Measurements from ENCODE around the gene TRMT11. TPM values are rescaled to one million over a fixed set of nuclear protein-coding genes. Genes with fewer than 3 reads are reported as not detected.

The TRMT11 gene
- total and polyA plus RNA-seq, 2 of the 8 experiments (the other 6 are each of a cell fraction or from before 2014, with no cell fraction given), result 19.7 to 32.4 TPM

DNA sequence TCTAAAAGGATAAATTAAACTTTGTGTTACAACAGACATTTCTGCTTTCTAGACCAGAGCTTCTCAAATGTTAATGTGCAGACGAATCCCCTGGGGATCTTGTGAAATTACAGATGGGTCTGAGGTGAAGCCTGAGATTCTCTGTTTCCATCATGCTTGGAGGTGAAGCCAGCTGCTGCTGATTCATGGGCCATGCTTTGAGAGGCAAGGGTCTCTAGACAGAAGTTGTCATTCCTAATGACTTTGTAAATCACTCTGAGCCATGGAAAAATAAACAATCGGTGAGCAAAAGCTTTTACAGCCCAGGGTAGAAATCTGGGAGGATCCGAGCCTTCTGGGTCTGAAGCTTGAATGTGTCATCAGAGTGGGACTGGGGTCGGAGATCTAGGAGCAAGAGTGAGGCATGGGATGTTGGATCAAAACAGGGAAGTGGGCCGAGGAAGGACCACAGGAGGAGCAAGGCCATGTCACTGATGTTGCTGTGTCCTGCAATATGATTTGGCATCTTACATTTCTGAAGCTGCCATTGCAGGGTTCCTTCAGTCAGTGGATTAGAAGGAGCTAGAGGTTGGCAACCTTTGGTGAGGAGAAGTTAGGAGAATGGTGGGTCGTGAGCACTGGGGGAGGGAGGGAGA lies 77.3 kb downstream of the TRMT11 start:
- H3K27ac ChIP-seq (ENCODE audit: low read depth, low read length), result no peak overlapping the region
- DNase-seq (ENCODE audit: low read depth in 1 of 2, low spot score in 2 of 2) (peak in 1 of 2 experiments; percentile 1), FAIRE-seq (peak; percentile 70)
- TF ChIP-seq CTBP2 (IDR thresholded peaks at IDR 0.05; ENCODE audit: borderline replicate concordance, insufficient read depth, insufficient read length, low read length) (no peak), EGR1 (IDR thresholded peaks at IDR 0.05; ENCODE audit: borderline replicate concordance, low read depth, low read length) (no peak), TEAD4 (IDR thresholded peaks at IDR 0.05; ENCODE audit: low read depth, low read length) (no peak), EP300 (IDR thresholded peaks at IDR 0.05; ENCODE audit: borderline replicate concordance in 1 of 2, low read depth in 2 of 2, low read length in 2 of 2) (no peak), POLR2A (IDR thresholded peaks at IDR 0.05; ENCODE audit: control extremely low read depth in 1 of 2, low read depth in 2 of 2, low read length in 2 of 2) (no peak), HDAC6 (IDR thresholded peaks at IDR 0.05; ENCODE audit: low read depth, low read length) (no peak), POLR2AphosphoS5 (IDR thresholded peaks at IDR 0.05; ENCODE audit: low read depth, low read length) (no peak), RAD21 (IDR thresholded peaks at IDR 0.05 in 1 of 2, conservative IDR thresholded peaks at IDR 0.05 in 1 of 2; ENCODE audit: low read depth in 2 of 2, low read length in 2 of 2) (no peak)
- H3K79me2 ChIP-seq (ENCODE audit: control insufficient read depth in 1 of 2, insufficient read depth in 2 of 2, low read length in 2 of 2), result no peaks in the 10 kb centered on the region
- H3K4ac ChIP-seq (replicated peaks; ENCODE audit: insufficient read length, low read depth, low read length), result no peak overlapping the region
- no peaks in the 10 kb centered on the region for H3K79me1 ChIP-seq (ENCODE audit: low read depth, low read length)
- H3K4me3 ChIP-seq (ENCODE audit: extremely low read depth in 1 of 4, insufficient read depth in 2 of 4, low read depth in 3 of 4, low read length in 4 of 4), result no peak overlapping the region
- no peak overlapping the region for H2BK12ac ChIP-seq (ENCODE audit: low read depth, low read length)
- no peak overlapping the region for H3K56ac ChIP-seq (replicated peaks; ENCODE audit: insufficient read length, low read depth, low read length)
- no peak overlapping the region for H3K14ac ChIP-seq (ENCODE audit: insufficient read length)
- H3K23me2 ChIP-seq (ENCODE audit: low read depth, low read length), result no peaks in the 10 kb centered on the region
- no peak overlapping the region for H3K18ac ChIP-seq (ENCODE audit: extremely low read depth, low read length)
- no peaks in the 10 kb centered on the region for H3K9me3 ChIP-seq (ENCODE audit: insufficient read depth in 2 of 2, low read depth in 1 of 2, low read length in 1 of 2)
- no peaks in the 10 kb centered on the region for H3K27me3 ChIP-seq (replicated peaks in 1 of 4; ENCODE audit: control insufficient read depth in 3 of 4, extremely low read depth in 1 of 4, insufficient read depth in 3 of 4, low read length in 3 of 4)
- no peak overlapping the region for H2BK5ac ChIP-seq (ENCODE audit: low read depth, low read length)
- ChIA-PET CTCF (ENCODE audit: partially characterized antibody) (interaction anchor here (0.8 to 1.5 kb wide), 3 partner anchors 8 to 65 kb away, joined by 3 to 4 read pairs (median 4); no protein-coding TSS in a partner anchor), POLR2A (ENCODE audit: partially characterized antibody) (interaction anchor here (1.1 to 1.2 kb wide), 3 partner anchors 8 to 78 kb away, joined by 3 to 7 read pairs (median 3); partner anchors contain the start of gene TRMT11)
- no peak overlapping the region for H4K91ac ChIP-seq (replicated peaks; ENCODE audit: insufficient read length, low read length)
- no peak overlapping the region for H3K9ac ChIP-seq (replicated peaks in 1 of 4; ENCODE audit: extremely low read depth in 1 of 4, low read depth in 3 of 4, low read length in 3 of 4)
- no peak overlapping the region for H2AFZ ChIP-seq (ENCODE audit: low read length)
- no peak overlapping the region for H4K8ac ChIP-seq (ENCODE audit: extremely low read depth, insufficient read depth, low read length)
- no peak overlapping the region for H2BK15ac ChIP-seq (ENCODE audit: low read length)
- H2BK120ac ChIP-seq (replicated peaks; ENCODE audit: low read depth, low read length), result no peak overlapping the region
- 80% methylated on average over 6 of the region's 6 CpGs; no CpG with 5 or more reads in 1 of the 2 experiments for WGBS, 2 experiments (ENCODE audit: extremely low coverage in 1 of 2, insufficient coverage in 1 of 2, insufficient read length in 1 of 2, insufficient replicate concordance in 2 of 2, low coverage in 1 of 2, low lambda C conversion rate in 2 of 2, missing lambda C conversion rate in 1 of 2)
- H3K36me3 ChIP-seq (ENCODE audit: control insufficient read depth in 2 of 4, insufficient read depth in 4 of 4, low read length in 3 of 4), result peaks cover 0 to 3% (median 0%) of the 10 kb centered on the region in 4 experiments; a peak in 3 of 8 replicates
- no peak overlapping the region for H3K23ac ChIP-seq (ENCODE audit: insufficient read length)
- no peaks in the 10 kb centered on the region for H4K20me1 ChIP-seq (replicated peaks in 1 of 2; ENCODE audit: control insufficient read depth in 1 of 2, insufficient read depth in 2 of 2, low read length in 2 of 2)
- H3K4me1 ChIP-seq (replicated peaks in 1 of 4; ENCODE audit: control insufficient read depth in 3 of 4, insufficient read depth in 4 of 4, low read length in 3 of 4), result no peaks in the 10 kb centered on the region
- no peak overlapping the region for H2BK20ac ChIP-seq (ENCODE audit: low read length)
- no peak overlapping the region for H4K5ac ChIP-seq (ENCODE audit: insufficient read length, low read depth, low read length)
- no peak overlapping the region; a peak in 1 of 4 replicates for H3K4me2 ChIP-seq (ENCODE audit: insufficient read depth in 1 of 2, low read depth in 2 of 2, low read length in 2 of 2)
- H2AK5ac ChIP-seq (ENCODE audit: low read depth, low read length), result no peak overlapping the region
